ENCODE measurements around the gene RNF32.

DNA sequence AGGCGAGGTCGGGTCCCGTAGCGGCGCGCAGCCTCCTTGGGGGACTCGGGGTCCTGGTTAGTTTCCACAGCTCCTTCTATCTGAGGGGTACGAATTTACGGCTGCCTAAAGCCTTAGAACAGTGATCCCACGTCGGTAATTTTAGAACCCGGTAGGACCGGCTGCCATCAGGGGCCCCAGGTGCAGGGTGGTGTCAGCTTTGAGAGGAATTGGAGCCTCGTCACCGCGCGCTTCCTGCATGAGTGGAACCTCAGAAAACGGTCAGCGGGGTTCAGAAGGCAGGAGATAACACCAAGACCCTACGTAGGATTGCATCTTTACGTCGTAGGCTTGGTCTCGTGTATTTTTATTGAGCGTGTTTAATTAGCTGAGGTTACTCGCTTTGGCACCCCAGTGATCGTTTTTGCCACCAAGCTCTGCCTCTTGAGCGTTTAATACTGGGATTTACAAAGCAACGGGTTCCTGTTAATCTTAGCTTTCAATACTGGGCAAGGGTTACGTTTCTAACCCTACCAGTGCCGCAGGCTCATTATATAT is 443 bp downstream of the RNF32 start:
- peak; percentile 48 for TF ChIP-seq POLR2A (IDR thresholded peaks at IDR 0.05; ENCODE audit: low read length)
- no peak for TF ChIP-seq GATA1 (IDR thresholded peaks at IDR 0.05; ENCODE audit: low read depth, low read length)
